H1 (cell line): ENCODE measurements around the gene WDR45B. TPM values are rescaled to one million over a fixed set of nuclear protein-coding genes. Genes with fewer than 3 reads are reported as not detected.

Source experiments
- CTCF ChIA-PET: fragments of 300-600 bp; sonication (Branson Sonifier 250); formaldehyde crosslinking; loops from one replicate; lab custom pipeline; 2021; ENCODE audit not compliant: partially characterized antibody; lab: Charles Lee
- POLR2A ChIA-PET: fragments of 300-600 bp; sonication (Branson Sonifier 250); formaldehyde crosslinking; loops from one replicate; lab custom pipeline; 2021; ENCODE audit warnings: inconsistent platforms; ENCODE audit not compliant: partially characterized antibody; lab: Charles Lee
- DNase-seq, 2 experiments: peaks; one replicate each; pipeline versions ENCODE4 v3.0.0 to v3.0.0-alpha.2; 2010 to 2022; ENCODE audit warnings: low spot score in 2 of 2, low read depth in 1 of 2, mixed read lengths in 1 of 2
- FAIRE-seq: peaks from 2 replicates; lab custom pipeline; 2011; peaks lifted over from hg19 to GRCh38; lab: Jason Lieb, UNC
- H2AFZ ChIP-seq: 2 replicates; pipeline ENCODE4 v1.8.1; 2012; ENCODE audit warnings: low read length, inconsistent platforms
- H2AK5ac ChIP-seq: 2 replicates; pipeline ENCODE4 v1.6.1; 2013; ENCODE audit warnings: low read depth, low read length
- H2BK120ac ChIP-seq: replicated peaks from 2 replicates; pipeline ENCODE3; 2013; ENCODE audit warnings: low read depth, low read length, inconsistent platforms
- H2BK12ac ChIP-seq: 2 replicates; pipeline ENCODE4 v1.6.1; 2013; ENCODE audit warnings: low read depth, low read length
- H2BK15ac ChIP-seq: 2 replicates; pipeline ENCODE4 v1.6.1; 2013; ENCODE audit warnings: low read length
- H2BK20ac ChIP-seq: 2 replicates; pipeline ENCODE4 v1.6.1; 2013; ENCODE audit warnings: low read length
- H2BK5ac ChIP-seq: 2 replicates; pipeline ENCODE4 v1.6.1; 2013; ENCODE audit warnings: low read depth, low read length
- H3K14ac ChIP-seq: 2 replicates; pipeline ENCODE4 v1.6.1; 2013; ENCODE audit warnings: inconsistent platforms; ENCODE audit not compliant: insufficient read length
- H3K18ac ChIP-seq: 2 replicates; pipeline ENCODE4 v1.6.1; 2013; ENCODE audit warnings: low read length; ENCODE audit errors: extremely low read depth
- H3K23ac ChIP-seq: 2 replicates; pipeline ENCODE4 v1.6.1; 2013; ENCODE audit warnings: inconsistent platforms; ENCODE audit not compliant: insufficient read length
- H3K23me2 ChIP-seq: 2 replicates; pipeline ENCODE4 v1.6.1; 2013; ENCODE audit warnings: low read depth, low read length
- H3K27ac ChIP-seq: 2 replicates; pipeline ENCODE4 v1.6.1; 2011; ENCODE audit warnings: low read depth, low read length, inconsistent platforms
- H3K27me3 ChIP-seq, 4 experiments: replicated peaks in 1 of 4; 1 replicate in 1 of 4; 2 replicates in 3 of 4; pipeline versions ENCODE4 v1.6.1 to v1.8.1; 2011 to 2013; ENCODE audit warnings: low read length in 3 of 4, mild to moderate bottlenecking in 3 of 4, inconsistent platforms in 2 of 4, mixed read lengths in 2 of 4, moderate library complexity in 1 of 4; ENCODE audit not compliant: control insufficient read depth in 3 of 4, insufficient read depth in 3 of 4; ENCODE audit errors: extremely low read depth in 1 of 4
- H3K36me3 ChIP-seq, 4 experiments: 2 replicates each; pipeline versions ENCODE4 v1.6.1 to v1.8.1; 2011 to 2013; ENCODE audit warnings: mild to moderate bottlenecking in 4 of 4, low read length in 3 of 4, moderate library complexity in 2 of 4, control low read depth in 1 of 4, inconsistent platforms in 1 of 4; ENCODE audit not compliant: insufficient read depth in 4 of 4, control insufficient read depth in 2 of 4
- H3K4ac ChIP-seq: replicated peaks from 2 replicates; pipeline ENCODE3; 2013; ENCODE audit warnings: low read length, low read depth, mixed read lengths, inconsistent platforms; ENCODE audit not compliant: insufficient read length
- H3K4me1 ChIP-seq, 4 experiments: replicated peaks in 1 of 4; 1 replicate in 1 of 4; 2 replicates in 3 of 4; pipeline versions ENCODE4 v1.6.1 to v1.8.1; 2011 to 2013; ENCODE audit warnings: low read length in 3 of 4, inconsistent platforms in 2 of 4, mixed read lengths in 1 of 4; ENCODE audit not compliant: insufficient read depth in 4 of 4, control insufficient read depth in 3 of 4
- H3K4me2 ChIP-seq, 2 experiments: 2 replicates each; pipeline versions ENCODE4 v1.6.1 to v1.8.1; 2011 to 2013; ENCODE audit warnings: low read depth in 2 of 2, low read length in 2 of 2, control low read depth in 1 of 2, inconsistent platforms in 1 of 2, mild to moderate bottlenecking in 1 of 2; ENCODE audit not compliant: insufficient read depth in 1 of 2
- H3K4me3 ChIP-seq, 4 experiments: fragments of 200-600, 300-600 bp in 1 of 4; sonication (generic), shearing (Covaris generic), sonication (Bioruptor Twin) in 1 of 4; 2 replicates each; pipeline versions ENCODE4 v1.5.1 to v1.8.1; 2011 to 2016; ENCODE audit warnings: low read length in 4 of 4, low read depth in 3 of 4, control low read depth in 2 of 4, inconsistent platforms in 2 of 4, mild to moderate bottlenecking in 2 of 4, mixed read lengths in 1 of 4, moderate library complexity in 1 of 4; ENCODE audit not compliant: insufficient read depth in 2 of 4; ENCODE audit errors: extremely low read depth in 1 of 4
- H3K56ac ChIP-seq: replicated peaks from 2 replicates; pipeline ENCODE3; 2013; ENCODE audit warnings: low read depth, mild to moderate bottlenecking, mixed read lengths, low read length, inconsistent platforms; ENCODE audit not compliant: insufficient read length
- H3K79me1 ChIP-seq: 2 replicates; pipeline ENCODE4 v1.6.1; 2013; ENCODE audit warnings: low read depth, low read length, control low read depth
- H3K79me2 ChIP-seq, 2 experiments: 2 replicates each; pipeline versions ENCODE4 v1.6.1 to v1.8.1; 2012 to 2013; ENCODE audit warnings: low read length in 2 of 2, mild to moderate bottlenecking in 2 of 2, inconsistent platforms in 1 of 2; ENCODE audit not compliant: insufficient read depth in 2 of 2, control insufficient read depth in 1 of 2
- H3K9ac ChIP-seq, 4 experiments: replicated peaks in 1 of 4; 1 replicate in 1 of 4; 2 replicates in 3 of 4; pipeline versions ENCODE4 v1.6.1 to v1.8.1; 2011 to 2013; ENCODE audit warnings: low read depth in 3 of 4, low read length in 3 of 4, control low read depth in 2 of 4, mild to moderate bottlenecking in 2 of 4, moderate library complexity in 2 of 4, inconsistent platforms in 1 of 4; ENCODE audit errors: extremely low read depth in 1 of 4
- H3K9me3 ChIP-seq, 2 experiments: 2 replicates each; pipeline versions ENCODE4 v1.6.1 to v1.8.1; 2012 to 2013; ENCODE audit warnings: mild to moderate bottlenecking in 2 of 2, moderate library complexity in 2 of 2, control low read depth in 1 of 2, inconsistent platforms in 1 of 2, low read depth in 1 of 2, low read length in 1 of 2, mixed read lengths in 1 of 2; ENCODE audit not compliant: insufficient read depth in 2 of 2
- H4K20me1 ChIP-seq, 2 experiments: replicated peaks in 1 of 2; 2 replicates each; pipeline versions ENCODE3 to v1.8.1; 2011 to 2013; ENCODE audit warnings: inconsistent platforms in 2 of 2, low read length in 2 of 2, mild to moderate bottlenecking in 1 of 2; ENCODE audit not compliant: insufficient read depth in 2 of 2, control insufficient read depth in 1 of 2
- H4K5ac ChIP-seq: 2 replicates; pipeline ENCODE4 v1.6.1; 2013; ENCODE audit warnings: low read length, low read depth, mixed read lengths, inconsistent platforms; ENCODE audit not compliant: insufficient read length
- H4K8ac ChIP-seq: 2 replicates; pipeline ENCODE4 v1.8.0; 2013; ENCODE audit warnings: mild to moderate bottlenecking, moderate library complexity, low read length, inconsistent platforms; ENCODE audit not compliant: insufficient read depth; ENCODE audit errors: extremely low read depth
- H4K91ac ChIP-seq: replicated peaks from 2 replicates; pipeline ENCODE3; 2013; ENCODE audit warnings: low read length, mixed read lengths, inconsistent platforms; ENCODE audit not compliant: insufficient read length
- ASH2L ChIP-seq: fragments of 200-600, 300-600 bp; sonication (generic); IDR thresholded peaks from one replicate; pipeline ENCODE4 v1.7.1; 2017; ENCODE audit warnings: low read length
- BACH1 ChIP-seq: IDR thresholded peaks from 2 replicates; pipeline ENCODE4 v1.6.1; 2012; ENCODE audit warnings: low read length, improper control_type of control experiment
- BRCA1 ChIP-seq: IDR thresholded peaks from 2 replicates; pipeline ENCODE4 v1.6.1; 2012; ENCODE audit warnings: low read depth, low read length, improper control_type of control experiment
- CEBPB ChIP-seq: IDR thresholded peaks from 2 replicates; pipeline ENCODE4 v1.6.1; 2012; ENCODE audit warnings: low read depth, low read length
- EZH2 ChIP-seq: fragments of 200-600 bp; sonication (generic); IDR thresholded peaks from 2 replicates; pipeline ENCODE4 v1.7.1; 2012; ENCODE audit warnings: low read depth, mild to moderate bottlenecking, moderate library complexity, low read length, inconsistent platforms; ENCODE audit not compliant: severe bottlenecking
- HDAC2 ChIP-seq, 2 experiments: fragments of 300-600 bp in 1 of 2; sonication (generic) in 1 of 2; IDR thresholded peaks; 2 replicates each; pipeline ENCODE4 v1.6.1; 2011 to 2012; ENCODE audit warnings: low read depth in 2 of 2, low read length in 2 of 2, mild to moderate bottlenecking in 2 of 2, moderate library complexity in 2 of 2, borderline replicate concordance in 1 of 2, inconsistent platforms in 1 of 2
- MAFK ChIP-seq: IDR thresholded peaks from 2 replicates; pipeline ENCODE4 v1.6.1; 2012; ENCODE audit warnings: low read depth, mild to moderate bottlenecking, improper control_type of control experiment, low read length
- RAD21 ChIP-seq, 2 experiments: IDR thresholded peaks in 1 of 2; conservative IDR thresholded peaks in 1 of 2; 2 replicates each; pipeline ENCODE4 v1.6.1; 2011; ENCODE audit warnings: low read depth in 2 of 2, low read length in 2 of 2, improper control_type of control experiment in 1 of 2, inconsistent platforms in 1 of 2, mild to moderate bottlenecking in 1 of 2, moderate library complexity in 1 of 2
- SIRT6 ChIP-seq: IDR thresholded peaks from one replicate; pipeline ENCODE4 v1.7.1; 2012; ENCODE audit warnings: low read length, inconsistent platforms
- TBP ChIP-seq: IDR thresholded peaks from 2 replicates; pipeline ENCODE4 v1.6.1; 2011; ENCODE audit warnings: low read depth, low read length, improper control_type of control experiment
- WGBS, 2 experiments: shearing (Covaris generic) in 1 of 2; methylation state at CpG; one replicate each; pipeline versions ENCODE4 v1.1.6 to v1.1.7; 2013 to 2015; ENCODE audit warnings: low lambda C conversion rate in 2 of 2, mixed read lengths in 2 of 2, inconsistent platforms in 1 of 2, low coverage in 1 of 2, missing lambda C conversion rate in 1 of 2; ENCODE audit not compliant: insufficient replicate concordance in 2 of 2, insufficient coverage in 1 of 2, insufficient read length in 1 of 2; ENCODE audit errors: extremely low coverage in 1 of 2, missing lambda C conversion rate in 1 of 2; 5-methylcytosine and 5-hydroxymethylcytosine counted together
- polyA plus RNA-seq, 7 experiments: library from polyadenylated mRNA; depleted of rRNA in 3 of 7; stranded (reverse) in 5 of 7; unstranded in 2 of 7; fragments of >200 nt in 5 of 7; fragments of 200-250 nt in 2 of 7; gene quantifications; 1 replicate in 5 of 7; 2 replicates in 1 of 7; 4 replicates in 1 of 7; pipeline versions ENCODE4 v1.2.1 to v1.2.3, GENCODE V29; 2011 to 2013; ENCODE audit warnings: missing spikeins in 2 of 7, mixed read lengths in 2 of 7
- total RNA-seq: library from RNA; stranded (reverse); fragmentation: NEBNext Ultra II Directional; extraction: Animal tissue kit (Norgen Biotek cat#: 25700); gene quantifications from 2 replicates; pipeline ENCODE4 v1.2.1, GENCODE V29; 2021

Gene WDR45B
- total and polyA plus RNA-seq, 2 of the 8 experiments (the other 6 are each of a cell fraction or from before 2014, with no cell fraction given), result 82.0 to 100 TPM

- Histone ChIP-seq H3K79me2 (no peaks in the 10 kb centered on the region), H3K4me2 (no peak overlapping the region), H3K4me1 (no peaks in the 10 kb centered on the region), H4K8ac (no peak overlapping the region), H2BK15ac (no peak overlapping the region), H3K9me3 (no peaks in the 10 kb centered on the region), H3K23ac (no peak overlapping the region), H3K23me2 (no peaks in the 10 kb centered on the region), H2BK20ac (no peak overlapping the region), H2BK12ac (no peak overlapping the region), H3K14ac (no peak overlapping the region), H3K18ac (no peak overlapping the region), H3K9ac (no peak overlapping the region), H3K4me3 (no peak overlapping the region), H4K20me1 (peaks cover 0 to 2% of the 10 kb centered on the region in 2 experiments), H2BK5ac (no peak overlapping the region), H2AK5ac (no peak overlapping the region), H3K79me1 (no peaks in the 10 kb centered on the region), H3K4ac (no peak overlapping the region), H4K91ac (no peak overlapping the region), H2AFZ (no peak overlapping the region), H2BK120ac (no peak overlapping the region), H3K36me3 (no peaks in the 10 kb centered on the region), H3K56ac (no peak overlapping the region), H3K27ac (no peak overlapping the region), H4K5ac (no peak overlapping the region), H3K27me3 (peaks cover 2 to 7% (median 6%) of the 10 kb centered on the region in 4 experiments)
- ChIA-PET POLR2A (no interaction called here), CTCF (interaction anchor here (0.8 to 1.6 kb wide), 4 partner anchors 12 to 24 kb away, joined by 3 to 5 read pairs (median 4); no protein-coding TSS in a partner anchor)
- WGBS, 2 experiments, result 87% methylated on average over 11 of the region's 17 CpGs; no CpG with 5 or more reads in 1 of the 2 experiments
- no peak for DNase-seq
- TF ChIP-seq BRCA1 (no peak), HDAC2 (IDR thresholded peaks at IDR 0.05; ENCODE audit: borderline replicate concordance in 1 of 2, low read depth in 2 of 2, low read length in 2 of 2) (no peak), BACH1 (no peak), CEBPB (no peak), EZH2 (no peak), MAFK (no peak), TBP (no peak), RAD21 (IDR thresholded peaks at IDR 0.05 in 1 of 2, conservative IDR thresholded peaks at IDR 0.05 in 1 of 2; ENCODE audit: low read depth in 2 of 2, low read length in 2 of 2) (no peak), ASH2L (no peak), SIRT6 (no peak)
- FAIRE-seq, result no peak
Observed at GRCh38 chr17:82691714-82692113, 43.5 kb upstream of the WDR45B start.
